Head of caudate nucleus (tissue), 42 donors: ENCODE results near the gene TEX11.
"Not testable (repeated sequence)": the region's sequence is repeated elsewhere in the genome, so short reads cannot be mapped to it uniquely, and the experiment has no call there.

Source experiments
- DNase-seq, 42 donors: peaks; one replicate each; pipeline versions ENCODE4 v3.0.0 to v3.0.0-alpha.2; 2020 to 2021; ENCODE audit warnings: mixed read lengths in 7 of 42
- intact Hi-C: fragments of 100-400 bp; cut with DNase I; formaldehyde crosslinking; loops from one replicate; pipeline ENCODE4 v1.15.0; 2022

The TEX11 gene

DNA sequence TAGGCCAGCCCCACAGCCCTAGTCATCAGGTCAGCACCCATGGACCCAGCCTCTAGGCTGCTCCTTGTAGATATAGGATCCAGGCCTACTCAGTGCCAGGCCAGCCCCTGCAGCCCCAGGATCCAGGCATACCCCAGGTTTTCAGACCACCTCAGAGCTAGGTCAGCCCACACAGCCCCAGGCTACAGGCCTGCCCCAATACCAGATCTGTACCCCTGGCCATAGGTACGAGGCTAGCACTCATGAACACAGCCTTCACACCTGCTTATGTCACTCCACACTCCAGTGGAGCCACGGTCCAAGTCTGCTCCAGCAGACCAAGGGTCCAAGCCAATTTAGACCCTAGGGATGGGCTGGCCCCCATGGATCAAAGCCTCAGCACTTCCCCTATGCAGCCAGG is 272.8 kb downstream of the TEX11 start:
- intact Hi-C loops: no loop called here

DNA sequence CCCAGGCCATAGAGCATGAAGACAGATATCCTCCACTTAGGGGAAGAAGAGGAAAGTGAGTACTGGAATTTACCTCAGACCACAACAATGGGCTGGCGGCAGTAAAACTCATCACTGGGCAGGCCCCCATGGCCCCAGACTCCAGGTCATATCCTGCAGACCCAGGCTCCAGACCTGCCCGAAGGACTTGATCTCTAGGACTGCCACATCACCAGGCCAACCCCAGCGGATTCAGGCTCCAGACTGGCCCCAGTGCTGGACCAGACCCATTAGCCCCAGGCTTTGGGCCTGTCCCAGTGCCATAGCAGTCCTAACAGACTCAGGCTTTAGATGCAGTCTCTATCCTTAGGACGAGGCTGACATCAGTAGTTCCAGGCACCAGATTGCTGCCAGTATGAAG is 273.3 kb downstream of the TEX11 start:
- intact Hi-C loops: no loop called here

More for the DNA sequence above, 272.8 kb downstream of the TEX11 start:
- no peak for DNase-seq

GRCh38 chrX:70621743-70622142 is 286.8 kb downstream of the TEX11 start:
- intact Hi-C loops: no loop called here
- no peak for DNase-seq

More for the DNA sequence above, 273.3 kb downstream of the TEX11 start:
- no peak for DNase-seq

GRCh38 chrX:70618467-70618866 is 290.0 kb downstream of the TEX11 start:
- intact Hi-C loops: no loop called here
- DNase-seq: no peak

GRCh38 chrX:70613295-70613694 is 295.2 kb downstream of the TEX11 start:
- no peak for DNase-seq
- intact Hi-C loops: no loop called here

DNA sequence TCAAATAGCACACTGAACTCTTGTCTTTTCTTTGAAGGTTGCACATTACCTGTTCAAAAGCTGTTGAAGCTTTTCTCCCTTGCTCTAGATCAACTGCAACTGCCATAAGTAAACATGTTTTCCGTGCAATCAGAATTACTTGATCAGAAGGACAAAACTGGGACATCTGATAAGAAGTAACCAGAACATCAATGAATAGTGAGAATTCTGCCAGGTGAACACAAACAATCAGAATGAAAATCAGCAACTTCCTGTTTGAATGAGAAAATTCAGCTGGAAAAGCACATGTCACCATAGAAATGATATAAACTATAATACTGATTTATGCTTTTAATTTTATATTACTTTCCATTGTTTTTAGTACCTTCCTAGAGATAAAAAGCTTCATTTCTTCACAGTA is 303.2 kb downstream of the TEX11 start:
- intact Hi-C loops: no loop called here
- no peak for DNase-seq

DNA sequence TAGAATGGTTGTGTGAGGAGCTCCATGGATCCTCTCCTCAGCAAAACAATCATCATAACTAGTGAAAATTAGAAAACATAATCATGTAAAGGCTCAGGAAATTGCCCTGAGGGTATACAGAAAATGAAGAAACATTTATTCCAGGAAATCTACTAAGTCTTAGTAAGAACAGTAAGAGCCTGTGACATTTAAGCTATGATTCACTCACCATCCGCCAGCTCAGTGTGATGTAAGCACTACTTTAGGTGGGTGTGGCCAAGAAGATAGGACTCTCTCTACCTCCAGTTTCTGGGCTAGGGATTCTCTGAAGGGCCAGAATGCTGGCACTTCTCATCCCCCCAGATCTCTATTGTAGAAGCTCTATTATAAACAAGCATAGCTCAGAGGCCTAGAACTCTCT is 316.4 kb downstream of the TEX11 start:
- intact Hi-C loops: no loop called here

DNA sequence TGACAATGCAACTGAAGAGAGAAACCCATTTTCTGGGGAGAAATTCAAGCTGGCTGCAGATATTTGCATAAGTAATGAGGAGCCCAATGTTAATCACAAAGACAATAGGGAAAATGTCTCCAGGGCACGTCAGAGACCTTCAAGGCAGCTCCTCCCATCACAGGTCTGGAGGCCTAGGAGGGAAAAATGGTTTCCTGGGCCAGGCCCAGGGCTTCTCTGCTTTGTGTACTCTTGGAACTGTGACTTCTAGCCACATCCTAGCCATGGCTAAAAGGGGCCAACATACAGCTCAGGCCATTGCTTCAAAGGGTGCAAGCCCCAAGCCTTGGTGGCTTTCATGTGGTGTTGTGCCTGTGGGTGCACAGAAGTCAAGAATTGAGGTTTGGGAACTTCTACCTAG is 321.4 kb downstream of the TEX11 start:
- intact Hi-C loops, DNase-seq: not testable (repeated sequence)

More for the DNA sequence above, 316.4 kb downstream of the TEX11 start:
- no peak for DNase-seq

GRCh38 chrX:70577442-70577841 is 331.1 kb downstream of the TEX11 start:
- DNase-seq: no peak
- intact Hi-C loops: no loop called here

DNA sequence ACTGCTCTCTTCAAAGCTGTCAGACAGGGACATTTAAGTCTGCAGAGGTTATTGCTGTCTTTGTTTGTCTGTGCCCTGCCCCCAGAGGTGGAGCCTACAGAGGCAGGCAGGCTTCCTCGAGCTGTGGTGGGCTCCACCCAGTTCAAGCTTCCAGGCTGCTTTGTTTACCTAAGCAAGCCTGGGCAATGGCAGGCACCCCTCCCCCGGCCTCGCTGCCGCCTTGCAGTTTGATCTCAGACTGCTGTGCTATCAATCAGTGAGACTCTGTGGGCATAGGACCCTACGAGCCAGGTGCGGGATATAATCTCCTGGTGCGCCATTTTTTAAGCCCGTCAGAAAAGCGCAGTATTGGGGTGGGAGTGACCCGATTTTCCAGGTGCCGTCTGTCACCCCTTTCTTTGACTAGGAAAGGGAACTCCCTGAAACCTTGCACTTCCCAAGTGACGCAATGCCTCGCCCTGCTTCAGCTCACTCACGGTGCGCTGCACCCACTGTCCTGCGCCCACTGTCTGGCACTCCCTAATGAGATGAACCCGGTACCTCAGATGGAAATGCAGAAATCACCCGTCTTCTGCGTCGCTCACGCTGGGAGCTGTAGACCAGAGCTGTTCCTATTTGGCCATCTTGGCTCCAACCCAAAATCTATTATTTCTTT is 338.5 kb downstream of the TEX11 start:
- DNase-seq, intact Hi-C loops: not testable (repeated sequence)

GRCh38 chrX:70554948-70555347 is 353.6 kb downstream of the TEX11 start:
- no peak for DNase-seq
- intact Hi-C loops: no loop called here

DNA sequence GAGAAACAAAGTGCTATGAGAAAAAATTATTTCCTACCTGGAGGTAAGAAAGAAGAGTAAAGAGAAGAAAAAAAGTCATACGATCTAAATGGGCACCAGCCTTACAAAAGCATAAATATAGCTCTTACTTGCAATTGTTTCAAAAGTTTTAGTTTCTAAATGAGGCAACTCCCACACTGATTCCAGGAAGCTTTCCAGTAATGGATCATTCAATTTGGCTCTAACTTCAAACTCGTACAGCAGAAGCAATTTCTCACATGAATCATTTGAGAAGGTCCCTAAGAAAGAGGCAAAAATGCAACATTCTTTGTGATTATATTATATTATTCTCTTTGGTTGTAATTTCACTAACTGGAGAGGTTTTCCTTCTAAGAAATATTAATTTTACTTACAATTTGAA is 354.0 kb downstream of the TEX11 start:
- DNase-seq: no peak
- intact Hi-C loops: no loop called here

GRCh38 chrX:70554081-70554480 is 354.4 kb downstream of the TEX11 start:
- intact Hi-C loops: no loop called here
- DNase-seq: no peak

GRCh38 chrX:70553516-70553915 is 355.0 kb downstream of the TEX11 start:
- intact Hi-C loops: no loop called here
- no peak for DNase-seq

DNA sequence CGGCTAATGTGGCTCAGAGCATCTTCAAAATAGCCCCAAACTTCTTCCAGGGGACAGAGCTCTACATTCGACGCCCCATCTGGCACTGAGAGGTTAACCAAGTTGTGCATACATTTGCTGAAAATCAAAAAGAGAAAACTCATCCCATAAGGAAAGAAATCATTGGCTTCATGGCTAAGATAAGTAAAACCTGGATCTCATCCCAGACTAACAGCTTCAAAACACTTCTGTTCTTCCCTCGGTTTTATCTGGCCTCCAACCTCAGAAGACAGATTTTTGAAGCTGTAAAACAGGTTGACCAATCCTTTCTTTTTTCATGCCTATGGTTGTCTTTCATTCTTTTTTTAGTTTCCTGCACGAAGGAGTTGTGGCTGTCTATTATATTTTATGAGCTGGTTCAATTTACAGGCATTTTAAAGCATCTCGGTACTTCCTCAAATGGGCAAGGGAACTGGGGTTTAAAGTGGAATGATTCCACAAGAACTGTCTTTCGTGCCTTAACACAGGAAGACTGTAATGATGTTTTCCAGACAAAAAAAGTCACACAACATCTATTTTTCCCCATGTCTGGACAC is 356.3 kb downstream of the TEX11 start:
- intact Hi-C loops: no loop called here
- DNase-seq: no peak

DNA sequence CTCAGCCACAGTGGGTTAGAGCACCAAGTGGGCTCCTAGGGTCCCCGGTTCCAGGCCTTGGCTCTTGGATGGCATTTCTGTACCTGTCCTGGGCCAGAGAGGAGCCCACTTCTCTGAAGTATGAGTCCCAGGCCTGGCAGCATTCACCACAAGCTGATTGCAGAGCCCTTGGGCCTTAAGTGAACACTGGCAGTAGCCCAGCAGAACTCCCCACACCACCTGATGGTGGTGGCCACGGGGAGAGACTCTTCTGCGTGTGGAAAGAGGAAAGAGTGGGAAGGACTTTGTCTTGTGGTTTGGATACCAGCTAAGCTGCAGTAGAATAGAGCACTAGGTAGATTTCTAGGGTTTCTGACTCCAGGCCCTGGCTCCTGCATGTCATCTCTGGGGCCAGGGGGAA is 359.1 kb downstream of the TEX11 start:
- intact Hi-C loops: no loop called here
- DNase-seq: no peak

GRCh38 chrX:70535198-70535597 is 373.3 kb downstream of the TEX11 start:
- intact Hi-C loops: no loop called here
- no peak for DNase-seq

- DNase-seq: no peak
- intact Hi-C loops: no loop called here
Measured at GRCh38 chrX:70527610-70528345, 380.7 kb downstream of the TEX11 start.

GRCh38 chrX:70527053-70527452 is 381.5 kb downstream of the TEX11 start:
- intact Hi-C loops: no loop called here
- no peak for DNase-seq

DNA sequence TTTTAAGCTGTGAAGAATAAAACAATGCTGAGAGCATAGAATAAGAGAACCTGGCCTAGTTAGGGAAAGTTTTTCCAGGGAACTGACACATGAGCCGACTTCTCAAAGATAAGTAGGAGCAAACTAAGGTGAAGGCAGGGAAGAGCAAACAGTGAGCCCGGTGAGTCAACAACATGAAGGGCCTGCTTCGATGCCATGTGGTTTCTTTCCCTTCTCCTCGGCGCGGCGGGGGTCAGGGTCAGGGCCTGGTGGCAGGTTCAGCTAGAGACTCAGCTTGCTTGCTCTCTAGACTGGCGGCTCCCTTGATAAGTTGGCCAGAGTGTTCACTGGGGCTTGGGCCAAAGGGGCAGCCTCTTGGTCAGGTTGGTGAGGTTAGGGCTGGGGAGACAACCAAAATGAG is 382.8 kb downstream of the TEX11 start:
- intact Hi-C loops: no loop called here
- no peak for DNase-seq

DNA sequence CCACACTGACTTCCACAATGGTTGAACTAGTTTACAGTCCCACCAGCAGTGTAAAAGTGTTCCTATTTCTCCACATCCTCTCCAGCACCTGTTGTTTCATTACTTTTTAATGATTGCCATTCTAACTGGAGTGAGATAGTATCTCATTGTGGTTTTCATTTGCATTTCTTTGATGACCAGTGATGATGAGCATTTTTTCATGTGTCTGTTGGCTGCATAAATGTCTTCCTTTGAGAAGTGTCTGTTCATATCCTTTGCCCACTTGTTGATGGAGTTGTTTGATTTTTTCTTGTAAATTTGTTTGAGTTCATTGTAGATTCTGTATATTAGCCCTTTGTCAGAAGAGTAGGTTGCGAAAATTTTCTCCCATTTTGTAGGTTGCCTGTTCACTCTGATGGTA is 392.8 kb downstream of the TEX11 start:
- intact Hi-C loops, DNase-seq: not testable (repeated sequence)
